Suprapubic skin (tissue), 4 donors: ENCODE results near the gene SMAD5. TPM values are rescaled to one million over a fixed set of nuclear protein-coding genes. Genes with fewer than 3 reads are reported as not detected.

Experiments used
- DNase-seq, 2 donors: peaks; one replicate each; pipeline ENCODE4 v3.0.0-alpha.2; 2019; ENCODE audit warnings: low spot score in 2 of 2
- H3K27ac ChIP-seq: fragments of 200-600 bp; sonication (generic); one replicate; pipeline ENCODE4 v1.5.1; 2019
- H3K27me3 ChIP-seq: fragments of 200-600 bp; sonication (generic); one replicate; pipeline ENCODE4 v1.5.1; 2019
- H3K36me3 ChIP-seq: fragments of 200-600 bp; sonication (generic); one replicate; pipeline ENCODE4 v1.5.1; 2019
- H3K4me1 ChIP-seq: fragments of 200-600 bp; sonication (generic); one replicate; pipeline ENCODE4 v1.5.1; 2019
- H3K4me3 ChIP-seq: fragments of 200-600 bp; sonication (generic); one replicate; pipeline ENCODE4 v1.5.1; 2019; ENCODE audit warnings: mild to moderate bottlenecking
- H3K9me3 ChIP-seq: fragments of 200-600 bp; sonication (generic); one replicate; pipeline ENCODE4 v1.5.1; 2019
- CTCF ChIP-seq, 2 donors: fragments of 200-600 bp in 1 of 2; fragments of 450-650 bp in 1 of 2; sonication (generic) in 1 of 2; IDR thresholded peaks; one replicate each; pipeline ENCODE4 v1.5.1; 2016 to 2019; ENCODE audit warnings: antibody characterized with exemption in 2 of 2, mild to moderate bottlenecking in 1 of 2, moderate library complexity in 1 of 2
- EP300 ChIP-seq: sonication (generic); formaldehyde crosslinking; IDR thresholded peaks from one replicate; pipeline ENCODE4 v1.6.1; 2017; ENCODE audit warnings: antibody characterized with exemption
- POLR2A ChIP-seq, 2 donors: fragments of 450-650 bp; IDR thresholded peaks; one replicate each; pipeline ENCODE4 v1.6.1; 2017; ENCODE audit warnings: antibody characterized with exemption in 2 of 2, mild to moderate bottlenecking in 2 of 2, moderate library complexity in 2 of 2
- POLR2AphosphoS5 ChIP-seq, 3 donors: sonication (generic); formaldehyde crosslinking; IDR thresholded peaks; one replicate each; pipeline ENCODE4 v1.6.1; 2017; ENCODE audit warnings: antibody characterized with exemption in 3 of 3
- WGBS: methylation state at CpG from one replicate; pipeline ENCODE4 v1.1.5; 2018; 5-methylcytosine and 5-hydroxymethylcytosine counted together
- total RNA-seq, 4 donors: library from RNA; depleted of rRNA; stranded (reverse); fragments of >200 nt; gene quantifications; one replicate each; pipeline ENCODE4 v1.1.0, GENCODE V29; 2016

The SMAD5 gene
- total RNA-seq, 4 donors from 2014 or later: 63.3 to 119 (median 74.9) TPM

- WGBS: 89% methylated on average over 5 of the region's 5 CpGs
- Histone ChIP-seq H3K9me3 (no peaks in the 10 kb centered on the region), H3K27me3 (peaks cover 2% of the 10 kb centered on the region), H3K27ac (no peak overlapping the region), H3K4me1 (peaks cover 2% of the 10 kb centered on the region), H3K4me3 (no peak overlapping the region), H3K36me3 (peaks cover 17% of the 10 kb centered on the region)
- TF ChIP-seq POLR2A (IDR thresholded peaks at IDR 0.05) (no peak), CTCF (IDR thresholded peaks at IDR 0.05) (no peak), EP300 (no peak), POLR2AphosphoS5 (IDR thresholded peaks at IDR 0.05) (no peak)
- no peak for DNase-seq
These were observed 53.5 kb downstream of the SMAD5 start for GRCh38 chr5:136185974-136186665.

DNA sequence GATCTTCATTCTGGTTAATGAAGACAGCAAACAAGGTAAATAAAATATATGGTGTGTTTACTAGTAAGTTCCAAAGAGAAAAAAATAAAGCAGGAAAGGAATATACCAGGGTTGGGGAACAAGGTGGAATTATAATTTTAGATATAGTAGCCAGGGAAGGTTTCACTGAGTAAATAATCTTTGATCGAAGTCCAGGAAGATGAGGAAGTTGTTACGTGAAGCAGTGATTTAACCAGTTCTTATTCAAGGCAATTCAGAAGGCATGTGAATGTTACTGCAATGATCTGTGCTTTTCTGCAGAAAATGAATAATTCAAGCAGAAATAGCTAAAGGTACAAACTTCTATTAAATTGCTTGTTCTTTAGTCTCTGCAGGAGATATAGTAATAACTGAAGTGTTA is 54.2 kb downstream of the SMAD5 start:
- no peak overlapping the region for H3K4me3 ChIP-seq
- no peak for DNase-seq
- TF ChIP-seq POLR2A (IDR thresholded peaks at IDR 0.05) (no peak), EP300 (no peak), POLR2AphosphoS5 (IDR thresholded peaks at IDR 0.05) (no peak), CTCF (IDR thresholded peaks at IDR 0.05) (no peak)
- H3K36me3 ChIP-seq: peaks cover 17% of the 10 kb centered on the region
- peaks cover 9% of the 10 kb centered on the region for H3K4me1 ChIP-seq
- H3K27me3 ChIP-seq: peaks cover 8% of the 10 kb centered on the region
- WGBS: 82% methylated on average over 2 of the region's 2 CpGs
- H3K27ac ChIP-seq: no peak overlapping the region
- H3K9me3 ChIP-seq: no peaks in the 10 kb centered on the region

- Histone ChIP-seq H3K27ac (no peak overlapping the region), H3K9me3 (no peaks in the 10 kb centered on the region), H3K4me3 (no peak overlapping the region), H3K36me3 (peaks cover 15% of the 10 kb centered on the region), H3K4me1 (peaks cover 27% of the 10 kb centered on the region), H3K27me3 (peaks cover 29% of the 10 kb centered on the region)
- DNase-seq: no peak
- TF ChIP-seq EP300 (no peak), POLR2AphosphoS5 (IDR thresholded peaks at IDR 0.05) (no peak), CTCF (IDR thresholded peaks at IDR 0.05) (no peak), POLR2A (IDR thresholded peaks at IDR 0.05) (no peak)
- WGBS: 91% methylated on average over 7 of the region's 7 CpGs
These were observed 56.2 kb downstream of the SMAD5 start for GRCh38 chr5:136188859-136189258.

- Histone ChIP-seq H3K4me1 (peaks cover 27% of the 10 kb centered on the region), H3K4me3 (no peak overlapping the region), H3K36me3 (peaks cover 15% of the 10 kb centered on the region), H3K9me3 (no peaks in the 10 kb centered on the region), H3K27ac (no peak overlapping the region), H3K27me3 (peaks cover 31% of the 10 kb centered on the region)
- DNase-seq: no peak
- 33% methylated on average over 5 of the region's 5 CpGs for WGBS
- TF ChIP-seq POLR2A (IDR thresholded peaks at IDR 0.05) (no peak), EP300 (no peak), CTCF (IDR thresholded peaks at IDR 0.05) (no peak), POLR2AphosphoS5 (IDR thresholded peaks at IDR 0.05) (no peak)
These were observed 57.6 kb downstream of the SMAD5 start for GRCh38 chr5:136190091-136190720.

DNA sequence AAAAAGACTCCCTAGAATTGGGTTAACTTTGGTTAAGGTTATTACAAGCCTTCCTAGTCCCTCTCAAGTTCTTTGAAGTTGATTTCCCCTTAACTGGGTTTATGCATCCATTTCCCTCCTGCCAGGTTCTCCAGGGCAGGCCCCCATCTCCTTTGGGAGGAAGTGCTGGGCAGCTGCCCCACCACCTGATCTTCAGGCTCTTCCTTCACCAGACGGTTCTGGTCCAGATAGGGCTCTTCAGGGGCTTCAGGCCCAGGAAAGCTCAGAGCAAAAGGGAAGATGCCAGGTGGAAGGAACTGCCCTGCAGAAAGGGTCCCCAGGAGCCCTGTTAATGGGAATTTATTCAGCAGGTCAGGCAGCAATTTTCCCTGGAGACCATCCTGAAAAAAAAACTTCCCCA is 58.3 kb downstream of the SMAD5 start:
- Histone ChIP-seq H3K27me3 (peaks cover 31% of the 10 kb centered on the region), H3K9me3 (no peaks in the 10 kb centered on the region), H3K36me3 (peaks cover 15% of the 10 kb centered on the region), H3K27ac (no peak overlapping the region), H3K4me3 (no peak overlapping the region), H3K4me1 (peaks cover 27% of the 10 kb centered on the region)
- WGBS: 33% methylated on average over 1 of the region's 1 CpG
- no peak for DNase-seq
- TF ChIP-seq POLR2A (IDR thresholded peaks at IDR 0.05): no peak
- no peak for TF ChIP-seq CTCF (IDR thresholded peaks at IDR 0.05)
- TF ChIP-seq POLR2AphosphoS5 (IDR thresholded peaks at IDR 0.05): no peak
- no peak for TF ChIP-seq EP300
